Measurements from ENCODE around the gene PCDHGA12.
"Not testable (repeated sequence)": the region's sequence is repeated elsewhere in the genome, so short reads cannot be mapped to it uniquely, and the experiment has no call there.

The PCDHGA12 gene

DNA sequence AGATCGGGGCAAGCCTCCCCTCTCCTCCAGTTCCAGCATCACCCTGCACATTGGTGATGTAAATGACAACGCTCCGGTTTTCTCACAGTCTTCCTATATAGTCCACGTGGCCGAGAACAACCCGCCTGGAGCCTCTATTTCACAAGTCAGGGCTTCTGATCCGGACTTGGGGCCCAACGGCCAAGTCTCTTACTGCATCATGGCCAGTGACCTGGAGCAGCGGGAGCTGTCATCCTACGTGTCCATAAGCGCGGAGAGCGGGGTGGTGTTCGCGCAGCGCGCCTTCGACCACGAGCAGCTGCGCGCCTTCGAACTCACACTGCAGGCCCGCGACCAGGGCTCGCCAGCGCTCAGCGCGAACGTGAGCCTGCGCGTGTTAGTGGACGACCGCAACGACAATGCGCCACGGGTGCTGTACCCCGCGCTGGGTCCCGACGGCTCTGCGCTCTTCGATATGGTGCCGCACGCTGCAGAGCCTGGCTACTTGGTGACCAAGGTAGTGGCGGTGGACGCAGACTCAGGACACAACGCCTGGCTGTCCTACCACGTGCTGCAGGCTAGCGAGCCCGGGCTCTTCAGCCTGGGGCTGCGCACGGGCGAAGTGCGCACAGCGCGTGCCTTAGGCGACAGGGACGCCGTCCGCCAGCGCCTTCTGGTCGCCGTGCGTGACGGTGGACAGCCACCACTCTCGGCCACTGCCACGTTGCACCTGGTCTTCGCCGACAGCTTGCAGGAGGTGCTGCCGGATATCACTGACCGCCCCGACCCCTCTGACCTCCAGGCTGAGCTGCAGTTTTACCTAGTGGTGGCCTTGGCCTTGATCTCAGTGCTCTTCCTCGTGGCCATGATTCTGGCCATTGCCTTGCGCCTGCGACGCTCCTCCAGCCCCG, 40.9 kb upstream of the PCDHGA12 start:
- Histone ChIP-seq H3K9me2 (replicated peaks; ENCODE audit: insufficient read depth, low read length) (no peaks in the 10 kb centered on the region), H3K9me3 (replicated peaks; ENCODE audit: insufficient read depth, low read length) (no peaks in the 10 kb centered on the region), H3K27ac (ENCODE audit: low read length) (no peak overlapping the region), H3K4me1 (ENCODE audit: low read length) (no peaks in the 10 kb centered on the region), H2AFZ (ENCODE audit: low read length) (no peak overlapping the region), H3K36me3 (replicated peaks; ENCODE audit: insufficient read depth, low read length) (no peaks in the 10 kb centered on the region), H4K20me1 (ENCODE audit: insufficient read depth, low read length) (no peaks in the 10 kb centered on the region), H3F3A (ENCODE audit: insufficient read depth, low read length) (no peaks in the 10 kb centered on the region), H3K27me3 (replicated peaks; ENCODE audit: insufficient read depth, low read length) (0 out of 2 replicates have a peak, but pooled peaks cover 8% of the 10 kb centered on the region), H3K9ac (ENCODE audit: low read length) (no peak overlapping the region), H3K79me2 (ENCODE audit: low read length) (no peaks in the 10 kb centered on the region), H3K4me3 (ENCODE audit: low read length) (no peak overlapping the region), H3K4me2 (ENCODE audit: low read depth, low read length) (no peak overlapping the region)
- no peak for TF ChIP-seq EZH2phosphoT487 (IDR thresholded peaks at IDR 0.05; ENCODE audit: low read length)
- TF ChIP-seq CTCF (IDR thresholded peaks at IDR 0.05; ENCODE audit: low read length), result no peak
- DNase-seq, result no peak

DNA sequence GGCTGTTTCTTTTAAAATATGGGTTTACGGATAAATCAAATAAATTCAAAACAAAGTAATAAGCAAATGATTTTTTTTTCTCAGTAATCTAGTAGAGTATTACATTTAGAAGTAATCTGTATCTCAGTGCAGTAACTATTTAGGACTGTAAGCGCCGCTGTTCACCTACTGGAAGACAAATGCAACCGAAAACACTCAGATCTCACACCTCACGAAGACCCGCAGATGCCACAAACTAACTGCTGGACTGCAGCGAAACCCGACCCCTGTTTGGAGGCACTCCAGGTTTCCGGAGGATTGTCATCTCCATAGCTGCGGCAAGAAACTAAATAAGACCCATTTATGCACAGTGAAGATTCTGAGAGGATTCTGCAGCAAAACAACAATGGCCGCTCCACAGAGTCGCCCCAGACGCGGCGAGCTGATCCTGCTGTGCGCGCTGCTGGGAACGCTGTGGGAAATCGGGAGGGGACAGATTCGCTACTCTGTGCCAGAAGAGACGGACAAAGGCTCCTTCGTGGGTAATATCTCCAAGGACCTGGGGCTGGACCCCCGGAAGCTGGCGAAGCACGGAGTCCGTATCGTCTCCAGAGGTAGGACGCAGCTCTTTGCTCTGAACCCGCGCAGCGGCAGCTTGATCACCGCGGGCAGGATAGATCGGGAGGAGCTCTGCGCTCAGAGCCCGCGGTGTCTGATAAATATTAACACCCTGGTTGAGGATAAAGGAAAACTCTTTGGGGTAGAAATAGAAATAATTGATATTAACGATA, 37.7 kb upstream of the PCDHGA12 start, which contains the start of gene PCDHGA8:
TSS of gene PCDHGA8 (plus strand) at position 205 of the 770 bp plus-strand sequence. CDS start at position 386, 181 bp downstream.
- H3K36me3 ChIP-seq (replicated peaks; ENCODE audit: insufficient read depth, low read length), result no peaks in the 10 kb centered on the region

GRCh38 chr5:141393267-141393666, 37.0 kb upstream of the PCDHGA12 start:
- Histone ChIP-seq H3K9me3 (replicated peaks; ENCODE audit: insufficient read depth, low read length) (no peaks in the 10 kb centered on the region), H3K9me2 (replicated peaks; ENCODE audit: insufficient read depth, low read length) (no peaks in the 10 kb centered on the region), H4K20me1 (ENCODE audit: insufficient read depth, low read length) (no peaks in the 10 kb centered on the region), H3F3A (ENCODE audit: insufficient read depth, low read length) (no peaks in the 10 kb centered on the region), H3K36me3 (replicated peaks; ENCODE audit: insufficient read depth, low read length) (no peaks in the 10 kb centered on the region), H3K4me3 (ENCODE audit: low read length) (no peak overlapping the region), H3K4me2 (ENCODE audit: low read depth, low read length) (no peak overlapping the region), H3K4me1 (ENCODE audit: low read length) (no peaks in the 10 kb centered on the region), H3K27ac (ENCODE audit: low read length) (no peak overlapping the region), H2AFZ (ENCODE audit: low read length) (no peak overlapping the region), H3K79me2 (ENCODE audit: low read length) (no peaks in the 10 kb centered on the region), H3K9ac (ENCODE audit: low read length) (no peak overlapping the region), H3K27me3 (replicated peaks; ENCODE audit: insufficient read depth, low read length) (0 out of 2 replicates have a peak, but pooled peaks cover 5% of the 10 kb centered on the region)
- TF ChIP-seq EZH2phosphoT487 (IDR thresholded peaks at IDR 0.05; ENCODE audit: low read length) (no peak), CTCF (IDR thresholded peaks at IDR 0.05; ENCODE audit: low read length) (no peak), EZH2 (optimal IDR thresholded peaks at IDR 0.05; ENCODE audit: low read depth, low read length) (no peak)
- no peak for DNase-seq

More for the DNA sequence above, 37.7 kb upstream of the PCDHGA12 start, which contains the start of gene PCDHGA8:
- Histone ChIP-seq H3K4me1 (ENCODE audit: low read length) (no peaks in the 10 kb centered on the region), H4K20me1 (ENCODE audit: insufficient read depth, low read length) (no peaks in the 10 kb centered on the region), H3K4me3 (ENCODE audit: low read length) (no peak within 1 kb of the TSS), H3K9ac (ENCODE audit: low read length) (no peak within 1 kb of the TSS), H3K79me2 (ENCODE audit: low read length) (no peaks in the 10 kb centered on the region), H2AFZ (ENCODE audit: low read length) (no peak within 1 kb of the TSS), H3K9me2 (replicated peaks; ENCODE audit: insufficient read depth, low read length) (no peaks in the 10 kb centered on the region), H3F3A (ENCODE audit: insufficient read depth, low read length) (no peaks in the 10 kb centered on the region), H3K27me3 (replicated peaks; ENCODE audit: insufficient read depth, low read length) (0 out of 2 replicates have a peak, but pooled peaks cover 5% of the 10 kb centered on the region), H3K27ac (ENCODE audit: low read length) (no peak within 1 kb of the TSS), H3K9me3 (replicated peaks; ENCODE audit: insufficient read depth, low read length) (no peaks in the 10 kb centered on the region), H3K4me2 (ENCODE audit: low read depth, low read length) (no peak within 1 kb of the TSS)
- DNase-seq, result peak; percentile 57
- TF ChIP-seq EZH2phosphoT487 (IDR thresholded peaks at IDR 0.05; ENCODE audit: low read length) (no peak), EZH2 (optimal IDR thresholded peaks at IDR 0.05; ENCODE audit: low read depth, low read length) (no peak), CTCF (IDR thresholded peaks at IDR 0.05; ENCODE audit: low read length) (peak; percentile 52)

DNA sequence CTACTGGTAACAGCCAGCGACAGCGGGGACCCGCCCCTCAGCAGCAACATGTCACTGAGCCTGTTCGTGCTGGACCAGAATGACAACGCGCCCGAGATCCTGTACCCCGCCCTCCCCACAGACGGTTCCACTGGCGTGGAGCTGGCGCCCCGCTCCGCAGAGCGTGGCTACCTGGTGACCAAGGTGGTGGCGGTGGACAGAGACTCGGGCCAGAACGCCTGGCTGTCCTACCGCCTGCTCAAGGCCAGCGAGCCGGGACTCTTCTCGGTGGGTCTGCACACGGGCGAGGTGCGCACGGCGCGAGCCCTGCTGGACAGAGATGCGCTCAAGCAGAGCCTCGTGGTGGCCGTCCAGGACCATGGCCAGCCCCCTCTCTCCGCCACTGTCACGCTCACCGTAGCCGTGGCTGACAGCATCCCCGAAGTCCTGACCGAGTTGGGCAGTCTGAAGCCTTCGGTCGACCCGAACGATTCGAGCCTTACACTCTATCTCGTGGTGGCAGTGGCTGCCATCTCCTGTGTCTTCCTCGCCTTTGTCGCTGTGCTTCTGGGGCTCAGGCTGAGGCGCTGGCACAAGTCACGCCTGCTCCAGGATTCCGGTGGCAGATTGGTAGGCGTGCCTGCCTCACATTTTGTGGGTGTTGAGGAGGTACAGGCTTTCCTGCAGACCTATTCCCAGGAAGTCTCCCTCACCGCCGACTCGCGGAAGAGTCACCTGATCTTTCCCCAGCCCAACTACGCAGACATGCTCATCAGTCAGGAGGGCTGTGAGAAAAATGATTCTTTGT, 35.7 kb upstream of the PCDHGA12 start:
- not testable (repeated sequence) for H3K36me3 ChIP-seq (replicated peaks; ENCODE audit: insufficient read depth, low read length); H3K4me1 ChIP-seq (ENCODE audit: low read length); DNase-seq; H3K79me2 ChIP-seq (ENCODE audit: low read length); H3F3A ChIP-seq (ENCODE audit: insufficient read depth, low read length); H3K9ac ChIP-seq (ENCODE audit: low read length); H3K27me3 ChIP-seq (replicated peaks; ENCODE audit: insufficient read depth, low read length); H3K27ac ChIP-seq (ENCODE audit: low read length); H3K9me2 ChIP-seq (replicated peaks; ENCODE audit: insufficient read depth, low read length); H2AFZ ChIP-seq (ENCODE audit: low read length); H3K9me3 ChIP-seq (replicated peaks; ENCODE audit: insufficient read depth, low read length); H3K4me3 ChIP-seq (ENCODE audit: low read length); H3K4me2 ChIP-seq (ENCODE audit: low read depth, low read length); H4K20me1 ChIP-seq (ENCODE audit: insufficient read depth, low read length)
